K562 (cell line): ENCODE measurements around the gene MAST1. TPM values are rescaled to one million over a fixed set of nuclear protein-coding genes. Genes with fewer than 3 reads are reported as not detected.

Source experiments
- CEBPB ChIP-seq: fragments of 450-650 bp; IDR thresholded peaks from 2 replicates; pipeline ENCODE4 v1.6.1; 2016; ENCODE audit warnings: missing genetic modification characterization, missing compliant biosample characterization
- HNRNPLL ChIP-seq: fragments of 200-400 bp; formaldehyde crosslinking; IDR thresholded peaks from 2 replicates; pipeline ENCODE4 v1.6.1; 2017; ENCODE audit warnings: low read length, low read depth, mild to moderate bottlenecking; ENCODE audit not compliant: poor library complexity, severe bottlenecking
- LARP7 ChIP-seq: fragments of 450-650 bp; IDR thresholded peaks from 2 replicates; pipeline ENCODE4 v1.6.1; 2016
- POLR3G ChIP-seq: IDR thresholded peaks from 2 replicates; pipeline ENCODE4 v1.6.1; 2011; ENCODE audit not compliant: insufficient read length, insufficient replicate concordance; ENCODE audit errors: extremely low read depth
- TEAD1 ChIP-seq, 2 experiments: fragments of 450-650 bp in 1 of 2; sonication (generic) in 1 of 2; formaldehyde crosslinking; IDR thresholded peaks; 2 replicates each; pipeline versions ENCODE4 v1.4.0 to v1.8.0; 2020 to 2022; ENCODE audit warnings: mild to moderate bottlenecking in 2 of 2, missing genetic modification reagents in 1 of 2
- THRAP3 ChIP-seq: fragments of 450-650 bp; IDR thresholded peaks from 2 replicates; pipeline ENCODE4 v1.6.1; 2016; ENCODE audit warnings: mild to moderate bottlenecking, inconsistent platforms, borderline replicate concordance
- ZBED1 ChIP-seq: IDR thresholded peaks from 2 replicates; pipeline ENCODE4 v1.6.1; 2014
- ZFX ChIP-seq: sonication (generic); formaldehyde crosslinking; IDR thresholded peaks from 2 replicates; pipeline ENCODE4 v1.8.0; 2022; ENCODE audit warnings: mild to moderate bottlenecking, missing genetic modification reagents, moderate library complexity
- ZNF384 ChIP-seq: IDR thresholded peaks from 2 replicates; pipeline ENCODE4 v1.6.1; 2012; ENCODE audit warnings: low read depth, low read length, improper control_type of control experiment
- ZNF561 ChIP-seq: fragments of 450-650 bp; formaldehyde crosslinking; conservative IDR thresholded peaks from 2 replicates; pipeline ENCODE4 v1.4.0; 2020; ENCODE audit warnings: mild to moderate bottlenecking, moderate library complexity
- polyA plus RNA-seq, 8 experiments: library from polyadenylated mRNA; depleted of rRNA in 4 of 8; stranded (reverse) in 5 of 8; unstranded in 3 of 8; fragments of >200 nt; fragmentation: Nextera tagmentation in 2 of 8; fragmentation: Illumina TruSeq in 1 of 8; extraction: Ambion mirVana in 2 of 8; extraction: Trizol in 1 of 8; gene quantifications; 2 replicates each; pipeline versions ENCODE4 v1.2.1 to v1.2.3, GENCODE V29; 2011 to 2014; ENCODE audit warnings: inconsistent platforms in 1 of 8, missing spikeins in 1 of 8
- total RNA-seq, 7 experiments: library from RNA; depleted of rRNA in 6 of 7; stranded (reverse); fragments of >200 nt in 6 of 7; fragmentation: Illumina TruSeq in 2 of 7; extraction: Trizol in 2 of 7; gene quantifications; 2 replicates each; pipeline versions ENCODE4 v1.2.1 to v1.2.3, GENCODE V29; 2011 to 2021; ENCODE audit warnings: low replicate concordance in 1 of 7
- TF ChIP-seq, protein P1 (sequence below), 2 experiments: IDR thresholded peaks; 2 replicates each; pipeline ENCODE4 v1.6.1; 2012; ENCODE audit warnings: improper control_type of control experiment in 2 of 2, low read depth in 2 of 2, low read length in 2 of 2, borderline replicate concordance in 1 of 2
- TF ChIP-seq, protein P2 (sequence below): fragments of 250-450 bp; sonication (Bioruptor Pico); IDR thresholded peaks from 2 replicates; pipeline ENCODE4 v1.4.0; 2020; ENCODE audit warnings: mild to moderate bottlenecking, moderate library complexity

Gene MAST1
- total and polyA plus RNA-seq, 9 of the 15 experiments (the other 6 are each of a cell fraction or from before 2014, with no cell fraction given) = 0.48 to 10.3 (median 3.9) TPM

DNA sequence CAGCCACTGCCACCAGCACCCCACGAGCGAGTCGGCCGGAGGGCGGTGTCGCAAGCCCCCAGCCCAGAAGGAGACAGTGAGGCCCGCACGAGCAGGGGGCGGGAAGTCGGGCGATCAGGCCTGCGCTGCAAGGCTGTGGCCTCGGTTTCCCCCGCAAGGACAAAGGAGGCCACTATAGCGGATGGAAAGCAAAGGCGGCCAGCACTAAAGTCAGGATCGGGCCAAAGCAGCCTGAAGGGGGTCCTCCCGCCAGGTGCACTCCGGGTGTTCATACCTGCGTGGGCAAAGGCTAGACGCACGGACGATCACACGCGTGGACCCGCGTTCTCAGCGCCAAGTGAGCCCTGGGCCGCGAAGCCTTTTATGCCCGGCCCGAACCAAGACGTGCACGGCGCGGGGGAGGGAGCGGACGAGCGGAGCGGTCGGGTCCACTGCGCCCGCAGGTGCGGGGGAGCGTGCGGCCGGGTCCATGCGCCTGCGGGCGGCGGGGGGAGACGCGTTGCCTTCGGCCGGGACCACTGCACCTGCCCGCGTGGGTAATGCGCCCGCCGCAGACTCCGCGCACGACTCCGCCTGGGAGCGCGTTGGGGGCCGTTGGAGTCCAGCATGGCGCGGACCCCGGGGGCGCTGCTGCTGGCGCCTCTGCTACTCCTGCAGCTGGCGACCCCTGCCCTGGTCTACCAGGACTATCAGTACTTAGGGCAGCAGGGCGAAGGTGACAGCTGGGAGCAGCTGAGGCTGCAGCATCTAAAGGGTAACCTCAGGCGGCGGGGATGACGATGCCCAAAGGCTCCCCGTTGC, 36.6 kb upstream of the MAST1 start, which contains the start of the genes PRDX2 and THSD8 (continued):
- TF ChIP-seq ZNF561 (CRISPR knock-in tag) (no peak), POLR3G (no peak), TEAD1 (CRISPR knock-in tag; IDR thresholded peaks at IDR 0.05) (no peak), CEBPB (tag) (no peak), LARP7 (no peak), THRAP3 (no peak), ZNF384 (peak; percentile 21; the same call in 1 of the 2 replicates), ZBED1 (peak; percentile 45), HNRNPLL (peak; percentile 32), ZFX (CRISPR knock-in tag) (peak; percentile 96)
- TF ChIP-seq, protein P1, sequence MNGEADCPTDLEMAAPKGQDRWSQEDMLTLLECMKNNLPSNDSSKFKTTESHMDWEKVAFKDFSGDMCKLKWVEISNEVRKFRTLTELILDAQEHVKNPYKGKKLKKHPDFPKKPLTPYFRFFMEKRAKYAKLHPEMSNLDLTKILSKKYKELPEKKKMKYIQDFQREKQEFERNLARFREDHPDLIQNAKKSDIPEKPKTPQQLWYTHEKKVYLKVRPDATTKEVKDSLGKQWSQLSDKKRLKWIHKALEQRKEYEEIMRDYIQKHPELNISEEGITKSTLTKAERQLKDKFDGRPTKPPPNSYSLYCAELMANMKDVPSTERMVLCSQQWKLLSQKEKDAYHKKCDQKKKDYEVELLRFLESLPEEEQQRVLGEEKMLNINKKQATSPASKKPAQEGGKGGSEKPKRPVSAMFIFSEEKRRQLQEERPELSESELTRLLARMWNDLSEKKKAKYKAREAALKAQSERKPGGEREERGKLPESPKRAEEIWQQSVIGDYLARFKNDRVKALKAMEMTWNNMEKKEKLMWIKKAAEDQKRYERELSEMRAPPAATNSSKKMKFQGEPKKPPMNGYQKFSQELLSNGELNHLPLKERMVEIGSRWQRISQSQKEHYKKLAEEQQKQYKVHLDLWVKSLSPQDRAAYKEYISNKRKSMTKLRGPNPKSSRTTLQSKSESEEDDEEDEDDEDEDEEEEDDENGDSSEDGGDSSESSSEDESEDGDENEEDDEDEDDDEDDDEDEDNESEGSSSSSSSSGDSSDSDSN (IDR thresholded peaks at IDR 0.05; ENCODE audit: borderline replicate concordance in 1 of 2, low read depth in 2 of 2, low read length in 2 of 2) = peak in 1 of 2 experiments; percentile 27; a peak in 2 of 4 replicates
- TF ChIP-seq, protein P2, sequence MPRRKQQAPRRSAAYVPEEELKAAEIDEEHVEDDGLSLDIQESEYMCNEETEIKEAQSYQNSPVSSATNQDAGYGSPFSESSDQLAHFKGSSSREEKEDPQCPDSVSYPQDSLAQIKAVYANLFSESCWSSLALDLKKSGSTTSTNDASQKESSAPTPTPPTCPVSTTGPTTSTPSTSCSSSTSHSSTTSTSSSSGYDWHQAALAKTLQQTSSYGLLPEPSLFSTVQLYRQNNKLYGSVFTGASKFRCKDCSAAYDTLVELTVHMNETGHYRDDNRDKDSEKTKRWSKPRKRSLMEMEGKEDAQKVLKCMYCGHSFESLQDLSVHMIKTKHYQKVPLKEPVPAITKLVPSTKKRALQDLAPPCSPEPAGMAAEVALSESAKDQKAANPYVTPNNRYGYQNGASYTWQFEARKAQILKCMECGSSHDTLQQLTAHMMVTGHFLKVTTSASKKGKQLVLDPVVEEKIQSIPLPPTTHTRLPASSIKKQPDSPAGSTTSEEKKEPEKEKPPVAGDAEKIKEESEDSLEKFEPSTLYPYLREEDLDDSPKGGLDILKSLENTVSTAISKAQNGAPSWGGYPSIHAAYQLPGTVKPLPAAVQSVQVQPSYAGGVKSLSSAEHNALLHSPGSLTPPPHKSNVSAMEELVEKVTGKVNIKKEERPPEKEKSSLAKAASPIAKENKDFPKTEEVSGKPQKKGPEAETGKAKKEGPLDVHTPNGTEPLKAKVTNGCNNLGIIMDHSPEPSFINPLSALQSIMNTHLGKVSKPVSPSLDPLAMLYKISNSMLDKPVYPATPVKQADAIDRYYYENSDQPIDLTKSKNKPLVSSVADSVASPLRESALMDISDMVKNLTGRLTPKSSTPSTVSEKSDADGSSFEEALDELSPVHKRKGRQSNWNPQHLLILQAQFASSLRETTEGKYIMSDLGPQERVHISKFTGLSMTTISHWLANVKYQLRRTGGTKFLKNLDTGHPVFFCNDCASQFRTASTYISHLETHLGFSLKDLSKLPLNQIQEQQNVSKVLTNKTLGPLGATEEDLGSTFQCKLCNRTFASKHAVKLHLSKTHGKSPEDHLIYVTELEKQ (CRISPR knock-in tag) = no peak
